Measurements from ENCODE around the gene C16orf96.

- TF ChIP-seq, protein P1, sequence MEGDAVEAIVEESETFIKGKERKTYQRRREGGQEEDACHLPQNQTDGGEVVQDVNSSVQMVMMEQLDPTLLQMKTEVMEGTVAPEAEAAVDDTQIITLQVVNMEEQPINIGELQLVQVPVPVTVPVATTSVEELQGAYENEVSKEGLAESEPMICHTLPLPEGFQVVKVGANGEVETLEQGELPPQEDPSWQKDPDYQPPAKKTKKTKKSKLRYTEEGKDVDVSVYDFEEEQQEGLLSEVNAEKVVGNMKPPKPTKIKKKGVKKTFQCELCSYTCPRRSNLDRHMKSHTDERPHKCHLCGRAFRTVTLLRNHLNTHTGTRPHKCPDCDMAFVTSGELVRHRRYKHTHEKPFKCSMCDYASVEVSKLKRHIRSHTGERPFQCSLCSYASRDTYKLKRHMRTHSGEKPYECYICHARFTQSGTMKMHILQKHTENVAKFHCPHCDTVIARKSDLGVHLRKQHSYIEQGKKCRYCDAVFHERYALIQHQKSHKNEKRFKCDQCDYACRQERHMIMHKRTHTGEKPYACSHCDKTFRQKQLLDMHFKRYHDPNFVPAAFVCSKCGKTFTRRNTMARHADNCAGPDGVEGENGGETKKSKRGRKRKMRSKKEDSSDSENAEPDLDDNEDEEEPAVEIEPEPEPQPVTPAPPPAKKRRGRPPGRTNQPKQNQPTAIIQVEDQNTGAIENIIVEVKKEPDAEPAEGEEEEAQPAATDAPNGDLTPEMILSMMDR (IDR thresholded peaks at IDR 0.05) = no peak
- TF ChIP-seq POLR2A (IDR thresholded peaks at IDR 0.05) (no peak), POLR2AphosphoS5 (IDR thresholded peaks at IDR 0.05) (no peak), EP300 (IDR thresholded peaks at IDR 0.05) (no peak)
These were observed 38.6 kb downstream of the C16orf96 start for GRCh38 chr16:4594433-4595410.

All from gastroesophageal sphincter (tissue), 3 donors.